Loucy (cell line): ENCODE measurements around the gene ABHD6.

Experiments
- CTCF ChIP-seq: fragments of 200-600 bp; sonication (generic); conservative IDR thresholded peaks from 2 replicates; pipeline ENCODE4 v1.5.1; 2014; ENCODE audit warnings: mild to moderate bottlenecking, antibody characterized with exemption, low read length
- EZH2phosphoT487 ChIP-seq: fragments of 200-600 bp; IDR thresholded peaks from 2 replicates; pipeline ENCODE4 v1.6.1; 2018; ENCODE audit warnings: antibody characterized with exemption, mild to moderate bottlenecking, moderate library complexity, borderline replicate concordance

DNA sequence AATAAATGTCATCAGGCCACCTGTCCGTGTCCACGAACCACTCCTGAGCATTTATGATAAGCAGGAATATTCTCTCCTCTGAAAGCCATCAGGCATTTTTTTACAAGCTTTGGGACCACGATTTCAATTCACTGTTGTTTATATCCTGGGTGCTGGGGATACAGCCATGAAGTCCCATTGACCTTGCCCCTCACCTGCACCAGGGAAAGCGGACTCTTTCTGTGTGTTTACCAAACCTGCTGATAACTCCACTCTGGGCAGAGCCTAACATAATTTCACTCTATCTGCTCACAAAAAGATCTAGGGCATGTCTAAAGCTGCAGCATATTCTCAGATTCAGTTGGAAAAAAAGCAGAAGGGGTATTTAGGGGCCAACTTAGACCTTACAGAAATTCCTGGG lies 31.6 kb upstream of the ABHD6 start:
- TF ChIP-seq CTCF (no peak), EZH2phosphoT487 (no peak)
